NT2/D1 (cell line): ENCODE results near the gene SEC61A1.

ENCODE experiments used
- YY1 ChIP-seq: IDR thresholded peaks from 2 replicates; pipeline ENCODE4 v1.6.1; 2011; ENCODE audit not compliant: insufficient read length, insufficient read depth
- ZNF274 ChIP-seq: IDR thresholded peaks from 2 replicates; pipeline ENCODE4 v1.6.1; 2011; ENCODE audit warnings: mild to moderate bottlenecking, low read depth, low read length

DNA sequence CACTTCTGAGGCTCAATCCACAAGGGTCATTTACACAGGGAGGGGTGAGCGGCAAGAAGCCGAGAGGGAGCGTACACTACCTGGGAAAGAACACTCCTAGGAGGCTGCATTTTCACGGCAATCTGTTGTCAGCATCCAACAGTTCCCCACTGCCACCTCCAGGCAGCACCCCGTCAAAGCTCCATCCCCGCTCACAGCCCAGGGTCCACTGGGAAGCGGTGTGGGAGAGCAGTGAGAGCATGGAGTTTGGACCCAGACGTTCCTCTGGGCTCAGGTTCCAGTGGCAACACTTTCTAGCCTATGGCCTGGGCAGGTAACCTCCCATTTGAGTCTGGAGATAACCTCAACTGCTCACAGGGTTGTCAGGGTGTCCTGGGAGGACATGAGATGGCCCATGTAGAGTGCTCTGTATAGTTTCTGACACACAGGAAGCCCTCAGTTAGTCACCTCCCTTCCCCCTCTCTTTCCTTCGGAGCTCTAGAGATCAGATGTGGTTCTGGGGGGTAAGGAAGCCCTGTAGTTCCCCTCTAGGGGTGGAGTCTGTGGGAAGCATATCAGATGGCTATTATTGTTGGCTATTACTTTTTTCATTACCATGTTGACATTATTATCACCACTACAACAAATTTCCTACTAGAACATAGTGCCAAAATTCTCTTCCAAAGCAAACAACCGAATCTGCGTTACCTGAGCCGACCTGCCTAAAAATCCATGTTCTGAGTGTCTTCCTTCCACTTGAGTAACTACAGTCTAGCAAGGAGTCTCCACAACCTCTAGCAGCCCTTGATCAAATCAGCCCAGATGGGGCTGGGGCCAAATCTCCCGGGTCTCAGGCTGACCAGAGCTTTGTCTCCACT is 42.3 kb downstream of the SEC61A1 start:
- no peak for TF ChIP-seq YY1
- no peak for TF ChIP-seq ZNF274
